GM21447 (cell line): Measurements from ENCODE around the gene IFT52.
"Not testable (repeated sequence)": the region's sequence is repeated elsewhere in the genome, so short reads cannot be mapped to it uniquely, and the experiment has no call there.

Source experiments
- ATAC-seq: cut with Tn5 transposase; IDR thresholded peaks from one replicate; pipeline ENCODE4 v1.9.1; 2021; ENCODE audit not compliant: unreplicated experiment

The IFT52 gene

DNA sequence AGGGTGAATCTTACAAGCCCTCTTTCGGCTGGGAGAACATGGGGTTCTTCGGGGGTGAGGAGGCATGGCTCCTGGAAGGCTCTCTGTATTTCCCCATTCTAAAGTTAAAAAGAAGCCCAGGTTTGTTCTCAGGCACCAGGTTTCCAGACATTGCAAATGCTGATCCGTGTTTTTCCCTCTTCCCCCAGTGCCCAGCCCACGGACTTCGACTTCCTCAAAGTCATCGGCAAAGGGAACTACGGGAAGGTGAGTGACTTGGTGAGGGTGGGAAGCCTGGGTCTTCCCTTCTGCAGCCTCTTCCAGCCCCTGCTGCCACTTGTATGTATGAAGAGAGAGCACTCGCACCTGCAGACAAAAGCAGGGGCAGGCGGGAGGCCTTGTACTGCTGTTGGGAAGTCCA lies 23.3 kb upstream of the IFT52 start:
- no peak for ATAC-seq

DNA sequence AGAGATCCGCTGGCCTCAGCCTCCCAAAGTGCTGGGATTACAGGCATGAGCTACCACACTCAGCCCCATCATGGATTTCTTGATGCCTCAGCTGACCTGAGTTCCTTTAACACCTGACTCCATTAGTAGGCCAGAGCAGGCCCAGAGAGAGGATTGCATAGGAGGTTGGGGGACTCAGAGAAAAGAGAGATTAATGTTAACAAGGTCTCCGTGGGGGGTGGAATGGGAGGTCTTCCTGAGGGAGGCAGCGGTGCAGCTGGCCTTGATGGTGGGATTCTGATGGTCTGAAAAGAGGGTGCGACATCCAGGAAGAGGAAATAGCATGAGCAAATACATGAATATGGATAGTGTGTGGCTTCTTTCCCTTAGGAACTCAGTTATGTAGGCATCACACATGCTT lies 22.0 kb upstream of the IFT52 start:
- ATAC-seq: no peak

DNA sequence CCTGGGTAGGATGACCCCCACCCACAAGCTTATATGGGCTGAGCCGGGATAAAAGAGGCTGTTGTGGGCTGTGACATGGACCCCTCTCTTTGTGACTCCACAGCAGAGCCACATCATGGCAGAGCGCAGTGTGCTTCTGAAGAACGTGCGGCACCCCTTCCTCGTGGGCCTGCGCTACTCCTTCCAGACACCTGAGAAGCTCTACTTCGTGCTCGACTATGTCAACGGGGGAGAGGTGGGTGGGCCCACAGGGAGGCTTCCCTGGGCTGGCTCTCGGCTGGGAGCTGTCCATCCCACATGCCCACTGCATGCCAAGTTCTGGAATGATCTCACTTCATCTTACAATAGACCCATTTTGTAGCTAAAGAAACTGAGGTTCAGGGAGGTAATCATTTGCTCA lies 21.5 kb upstream of the IFT52 start:
- no peak for ATAC-seq

DNA sequence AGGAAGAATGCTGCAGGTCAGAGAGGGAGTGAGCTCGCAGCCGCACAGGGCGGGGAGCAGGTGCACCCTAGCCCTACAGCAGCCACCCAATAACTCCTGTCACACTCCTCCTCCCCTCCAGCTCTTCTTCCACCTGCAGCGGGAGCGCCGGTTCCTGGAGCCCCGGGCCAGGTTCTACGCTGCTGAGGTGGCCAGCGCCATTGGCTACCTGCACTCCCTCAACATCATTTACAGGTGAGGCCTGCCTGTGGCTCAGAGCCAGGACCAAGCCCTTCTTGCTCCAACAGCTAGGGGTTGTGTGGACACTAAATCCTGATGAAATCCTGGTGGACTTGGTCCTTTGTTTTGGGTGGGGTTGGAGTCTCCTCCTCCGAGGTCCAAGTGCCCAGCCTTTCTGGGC lies 20.2 kb upstream of the IFT52 start:
- ATAC-seq: no peak

DNA sequence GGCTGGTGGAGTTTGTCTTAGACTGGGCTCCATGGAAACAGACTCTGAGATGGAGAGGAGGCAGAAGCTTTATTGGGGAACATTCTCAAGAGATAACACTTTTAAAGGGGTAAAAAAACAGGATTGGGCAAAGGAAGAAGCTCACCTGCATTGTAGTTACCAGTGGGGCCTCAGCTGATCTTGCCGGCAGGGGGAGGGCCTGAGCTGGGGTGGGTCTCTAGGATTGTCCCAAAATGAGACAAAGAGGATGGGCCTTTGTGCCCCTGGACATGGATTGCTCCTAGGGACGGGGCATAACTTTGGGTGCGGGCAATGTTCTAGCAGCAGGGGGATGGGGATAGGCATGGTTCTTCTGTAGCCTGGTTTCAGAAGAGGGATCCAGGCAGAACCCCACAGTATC lies 19.4 kb upstream of the IFT52 start:
- ATAC-seq: no peak

DNA sequence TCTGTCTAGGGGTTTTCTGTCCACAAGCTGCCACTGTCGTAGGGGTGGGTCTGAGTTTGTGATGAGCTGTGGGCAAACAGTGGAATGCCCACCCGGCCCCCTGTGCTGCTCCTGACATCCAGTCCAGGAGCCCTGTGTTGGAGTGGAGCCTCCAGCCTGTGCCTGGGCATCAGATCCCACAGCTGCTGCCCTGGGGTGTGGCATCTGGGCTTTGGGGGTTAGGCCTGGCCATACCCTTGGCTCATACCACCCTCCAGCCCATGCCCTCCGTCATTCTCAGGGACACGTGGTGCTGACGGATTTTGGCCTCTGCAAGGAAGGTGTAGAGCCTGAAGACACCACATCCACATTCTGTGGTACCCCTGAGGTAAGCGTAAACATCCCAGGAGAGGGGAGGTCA lies 19.0 kb upstream of the IFT52 start:
- ATAC-seq: no peak

DNA sequence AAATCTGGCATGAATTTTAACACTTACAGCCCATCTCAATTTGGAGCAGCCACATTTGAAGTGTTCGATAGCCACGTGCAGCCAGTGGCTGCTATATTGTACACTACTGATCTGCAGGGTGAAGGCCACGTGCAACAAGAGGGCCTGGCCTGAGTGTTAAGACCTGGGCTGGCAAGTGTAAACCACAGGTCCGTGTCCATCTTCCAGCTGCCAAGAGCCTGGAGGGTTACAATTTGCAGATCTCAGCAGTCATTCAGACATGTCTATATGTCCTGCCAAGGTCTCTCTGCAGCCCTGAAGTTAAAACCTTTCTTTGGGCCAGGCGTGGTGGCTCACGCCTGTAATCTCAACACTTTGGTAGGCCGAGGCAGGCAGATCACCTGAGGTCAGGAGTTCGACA lies 17.8 kb upstream of the IFT52 start:
- no peak for ATAC-seq

DNA sequence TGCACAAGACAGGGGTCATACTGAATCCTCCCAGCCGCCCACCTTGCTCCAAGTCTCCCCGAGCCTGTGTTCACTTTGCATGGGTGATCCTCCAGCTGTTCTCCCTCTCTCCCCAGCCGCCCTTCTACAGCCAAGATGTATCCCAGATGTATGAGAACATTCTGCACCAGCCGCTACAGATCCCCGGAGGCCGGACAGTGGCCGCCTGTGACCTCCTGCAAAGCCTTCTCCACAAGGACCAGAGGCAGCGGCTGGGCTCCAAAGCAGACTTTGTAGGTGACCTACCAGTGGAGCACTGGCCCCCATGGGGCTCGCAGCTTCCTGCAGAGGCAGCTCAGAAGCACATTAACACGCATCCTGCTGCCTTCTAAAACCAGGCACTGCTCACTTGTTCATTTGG lies 14.6 kb upstream of the IFT52 start:
- no peak for ATAC-seq

DNA sequence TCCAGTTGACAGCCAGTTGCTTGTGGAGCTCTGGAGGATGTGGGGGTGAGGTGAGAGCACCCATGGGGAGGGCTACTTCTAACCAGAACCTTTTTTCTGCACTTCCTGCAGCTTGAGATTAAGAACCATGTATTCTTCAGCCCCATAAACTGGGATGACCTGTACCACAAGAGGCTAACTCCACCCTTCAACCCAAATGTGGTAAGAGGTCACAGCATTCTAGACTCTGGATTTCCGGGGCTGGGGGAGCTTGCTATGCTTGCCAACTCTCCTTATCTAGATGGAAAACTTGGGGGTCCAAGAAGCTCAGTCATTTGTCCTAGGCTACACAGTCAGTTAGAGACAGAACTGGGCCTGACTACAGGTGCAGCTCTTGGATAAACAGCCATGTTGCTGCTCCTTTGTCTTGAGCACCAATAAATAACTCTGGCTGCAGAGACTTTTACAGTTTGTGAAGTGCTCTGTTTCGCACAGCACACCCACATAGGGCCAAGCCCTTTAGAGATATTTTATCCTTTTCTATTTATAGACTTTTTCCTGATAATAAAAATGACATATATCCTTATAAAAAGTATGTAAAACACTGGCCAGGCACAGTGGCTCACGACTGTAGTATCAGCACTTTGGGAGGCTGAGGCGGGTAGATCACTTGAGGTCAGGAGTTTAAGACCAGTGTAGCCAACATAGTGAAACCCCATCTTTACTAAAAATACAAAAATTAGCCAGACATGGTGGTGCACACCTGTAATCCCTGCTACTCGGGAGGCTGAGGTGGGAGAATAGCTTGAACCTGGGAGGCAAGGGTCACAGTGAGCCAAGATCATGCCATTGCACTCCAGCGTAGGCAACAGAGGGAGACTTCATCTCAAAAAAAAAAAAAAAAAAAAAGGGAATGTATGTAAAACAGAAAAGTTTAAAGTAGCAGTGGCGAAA lies 10.6 kb upstream of the IFT52 start:
- no peak for ATAC-seq

DNA sequence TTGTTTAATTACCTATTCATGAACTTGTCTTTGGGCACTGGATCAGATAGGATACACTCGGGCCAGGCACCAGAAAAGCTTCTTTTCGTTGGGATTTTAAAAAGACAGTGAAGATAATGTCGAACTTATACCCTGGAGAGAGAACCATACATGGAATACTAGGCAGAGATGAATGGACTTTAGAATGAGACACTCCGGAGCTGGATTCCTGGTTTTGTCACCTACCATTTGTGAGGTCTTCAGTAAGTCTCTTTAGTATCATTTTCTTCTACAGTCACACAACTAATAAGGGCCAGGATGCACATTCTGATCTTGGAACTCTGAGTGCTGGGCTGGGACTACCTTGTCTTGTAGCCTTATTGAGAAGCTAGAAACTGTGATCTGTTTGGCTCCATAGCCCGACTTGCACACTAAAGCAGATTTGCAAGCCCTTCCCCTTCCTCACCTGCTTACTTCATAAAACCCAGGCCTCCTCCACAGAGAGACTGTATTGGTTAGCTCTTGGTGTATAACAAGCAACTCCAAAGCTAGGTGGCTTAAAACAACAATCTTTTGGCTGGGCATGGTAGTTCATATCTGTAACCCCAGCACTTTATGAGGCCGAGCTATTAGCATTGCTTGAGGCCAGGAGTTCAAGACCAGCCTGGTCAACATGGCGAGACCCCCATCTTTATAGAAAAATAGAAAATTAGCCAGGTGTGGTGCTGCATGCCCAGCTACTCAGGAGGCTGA lies 7.4 kb upstream of the IFT52 start:
- no peak for ATAC-seq

DNA sequence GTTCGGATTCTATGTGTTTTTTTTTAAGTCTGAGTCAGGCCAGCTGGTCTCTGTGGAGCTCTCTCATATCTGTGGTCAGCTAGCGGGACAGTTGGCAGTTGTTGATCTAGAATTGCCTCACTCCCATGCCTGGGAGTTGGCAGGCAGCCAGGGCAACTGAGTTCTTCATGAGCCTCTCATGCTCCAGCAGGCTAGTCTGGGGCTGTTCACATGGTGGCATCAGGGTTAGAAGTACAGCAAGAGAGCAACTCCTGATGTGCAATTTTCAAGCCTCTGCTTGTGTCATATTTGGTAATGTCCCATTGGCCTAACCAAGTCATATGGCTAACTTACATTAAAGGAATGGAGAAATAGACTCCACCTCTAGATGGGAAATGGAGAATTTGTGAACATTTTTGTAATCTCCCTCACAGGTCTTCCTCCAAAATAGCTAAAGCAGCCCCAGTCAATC lies 6.7 kb upstream of the IFT52 start:
- ATAC-seq: no peak

DNA sequence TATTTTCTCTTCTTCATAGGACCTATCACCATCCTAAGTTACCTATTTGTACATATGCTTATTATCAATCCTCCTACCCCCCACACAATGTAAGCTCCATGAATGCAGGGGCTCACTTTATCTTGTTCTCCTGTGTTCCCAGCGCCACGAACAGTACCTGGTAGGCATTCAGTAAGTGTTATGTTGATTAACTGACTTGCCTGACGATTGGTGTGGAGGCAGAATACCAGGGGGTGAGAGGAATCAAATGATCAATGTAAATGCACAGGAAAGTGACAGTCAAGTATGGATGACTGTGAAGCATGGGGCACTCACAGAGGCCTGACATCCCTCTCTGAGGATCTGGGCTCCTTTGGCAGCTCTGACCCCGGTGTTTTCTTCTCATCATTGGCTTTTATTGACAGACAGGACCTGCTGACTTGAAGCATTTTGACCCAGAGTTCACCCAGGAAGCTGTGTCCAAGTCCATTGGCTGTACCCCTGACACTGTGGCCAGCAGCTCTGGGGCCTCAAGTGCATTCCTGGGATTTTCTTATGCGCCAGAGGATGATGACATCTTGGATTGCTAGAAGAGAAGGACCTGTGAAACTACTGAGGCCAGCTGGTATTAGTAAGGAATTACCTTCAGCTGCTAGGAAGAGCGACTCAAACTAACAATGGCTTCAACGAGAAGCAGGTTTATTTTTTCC lies 6.1 kb upstream of the IFT52 start:
- no peak for ATAC-seq

DNA sequence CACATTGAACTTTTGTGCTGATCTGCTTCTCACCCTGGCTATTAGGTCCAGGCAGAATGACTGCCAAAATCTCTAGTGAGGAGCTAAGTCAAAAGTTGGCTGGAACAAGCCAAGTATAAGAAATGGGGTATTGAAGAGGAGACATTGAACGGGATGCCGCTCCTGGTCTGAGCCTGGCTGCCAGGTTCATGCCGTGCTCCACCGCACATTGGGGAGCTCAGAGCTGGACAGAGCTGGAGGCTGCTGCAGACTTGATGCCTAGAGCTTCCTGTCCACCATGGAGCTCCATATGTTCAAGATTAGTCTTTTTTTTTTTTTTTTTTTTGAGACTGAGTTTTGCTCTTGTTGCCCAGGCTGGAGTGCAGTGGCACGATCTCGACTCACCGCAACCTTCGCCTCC lies 4.1 kb upstream of the IFT52 start:
- ATAC-seq: no peak

DNA sequence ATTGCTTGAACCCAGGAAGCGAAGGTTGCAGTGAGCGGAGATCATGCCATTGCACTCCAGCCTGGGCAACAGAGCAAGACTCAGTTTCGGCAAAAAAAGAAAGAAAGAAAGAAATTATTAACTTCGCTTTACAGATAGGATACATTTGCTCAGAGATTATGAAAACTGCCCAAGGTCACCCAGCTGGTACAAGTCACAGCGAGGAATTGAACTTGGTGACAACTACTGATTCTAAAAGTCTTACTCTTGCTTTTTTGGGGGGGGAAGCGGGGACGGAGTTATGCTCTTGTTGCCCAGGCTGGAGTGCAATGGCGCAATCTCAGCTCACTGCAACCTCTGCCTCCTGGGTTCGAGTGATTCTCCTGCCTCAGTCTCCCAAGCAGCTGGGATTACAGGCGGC lies 2.2 kb upstream of the IFT52 start:
- ATAC-seq: not testable (repeated sequence)

DNA sequence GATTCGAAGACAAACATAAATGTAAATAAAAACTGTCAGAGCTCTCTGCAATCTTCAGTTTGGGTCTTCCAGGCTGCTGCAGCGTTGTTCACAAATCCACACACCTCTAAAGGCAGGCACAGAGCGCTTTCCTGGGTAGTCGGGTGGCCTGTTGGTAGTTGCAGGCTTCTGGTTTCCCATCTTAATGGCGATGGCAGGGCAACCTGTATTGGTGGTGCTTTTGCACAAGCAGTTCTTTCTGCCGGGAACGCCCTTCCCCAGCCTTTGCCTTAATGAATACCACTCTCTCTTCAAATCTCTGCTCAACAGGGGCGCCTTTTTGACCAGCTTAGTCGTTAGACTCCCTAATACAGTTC lies 723 bp upstream of the IFT52 start:
- ATAC-seq: no peak

DNA sequence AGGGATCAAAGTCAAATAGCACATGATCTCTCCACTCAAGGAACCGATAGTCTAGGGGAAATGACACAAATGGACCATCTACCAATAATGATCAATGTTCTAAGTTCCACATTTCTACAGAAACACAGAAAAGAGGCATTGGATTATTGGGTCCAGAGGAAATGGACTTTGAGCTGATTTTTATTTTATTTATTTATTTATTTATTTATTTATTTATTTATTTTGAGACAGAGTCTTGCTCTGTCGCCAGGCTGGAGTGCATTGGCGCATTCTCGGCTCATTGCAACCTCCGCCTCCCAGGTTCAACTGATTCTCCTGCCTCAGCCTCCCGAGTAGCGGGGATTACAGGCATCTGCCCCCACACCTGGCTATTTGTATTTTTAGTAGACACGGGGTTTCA lies 11.2 kb downstream of the IFT52 start:
- not testable (repeated sequence) for ATAC-seq

DNA sequence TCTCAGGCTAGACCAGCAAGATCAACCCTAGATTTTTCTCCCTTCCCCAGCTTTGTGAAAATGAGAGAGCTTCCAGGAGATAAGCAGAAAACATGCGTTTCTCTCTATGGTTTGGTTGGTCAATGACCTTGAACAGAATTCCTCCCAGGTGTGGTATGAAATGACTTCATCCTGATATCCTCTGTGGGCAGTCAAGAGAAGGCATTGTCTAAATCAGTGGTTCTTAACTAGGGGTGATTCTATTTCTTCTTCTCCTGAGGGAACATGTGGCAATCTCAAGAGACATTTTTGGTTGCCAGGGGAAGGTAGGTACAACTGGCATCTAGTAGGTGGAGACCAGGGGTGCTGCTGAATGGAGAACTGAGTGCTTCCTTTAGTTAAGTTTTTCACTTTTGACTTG lies 12.4 kb downstream of the IFT52 start:
- no peak for ATAC-seq

DNA sequence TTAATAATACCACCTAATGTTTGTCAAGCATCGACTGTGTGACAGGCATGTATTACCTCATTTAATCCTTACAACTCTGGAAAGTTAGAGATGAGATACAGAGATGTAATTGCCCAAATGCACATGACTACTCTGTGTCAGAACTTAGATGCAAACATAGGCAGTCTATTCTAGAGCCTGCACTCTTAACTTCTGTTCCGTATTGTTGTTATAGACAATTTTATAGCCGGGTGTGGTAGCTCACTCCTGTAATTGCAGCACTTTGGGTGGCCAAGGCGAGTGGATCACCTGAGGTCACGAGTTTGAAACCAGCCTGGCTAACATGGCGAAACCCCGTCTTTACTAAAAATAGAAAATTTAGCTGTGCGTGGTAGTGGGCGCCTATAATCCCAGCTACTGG lies 15.0 kb downstream of the IFT52 start:
- ATAC-seq: no peak

DNA sequence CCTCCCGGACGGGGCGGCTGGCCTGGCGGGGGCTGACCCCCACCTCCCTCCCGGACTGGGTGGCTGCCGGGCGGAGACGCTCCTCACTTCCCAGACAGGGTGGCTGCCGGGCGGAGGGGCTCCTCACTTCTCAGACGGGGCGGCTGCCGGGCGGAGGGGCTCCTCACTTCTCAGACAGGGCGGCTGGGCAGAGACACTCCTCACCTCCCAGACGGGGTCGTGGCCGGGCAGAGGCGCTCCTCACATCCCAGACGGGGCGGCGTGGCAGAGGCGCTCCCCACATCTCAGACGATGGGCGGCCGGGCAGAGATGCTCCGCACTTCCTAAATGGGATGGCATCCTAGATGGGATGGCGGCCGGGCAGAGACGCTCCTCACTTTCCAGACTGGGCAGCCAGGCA lies 16.5 kb downstream of the IFT52 start:
- not testable (repeated sequence) for ATAC-seq

DNA sequence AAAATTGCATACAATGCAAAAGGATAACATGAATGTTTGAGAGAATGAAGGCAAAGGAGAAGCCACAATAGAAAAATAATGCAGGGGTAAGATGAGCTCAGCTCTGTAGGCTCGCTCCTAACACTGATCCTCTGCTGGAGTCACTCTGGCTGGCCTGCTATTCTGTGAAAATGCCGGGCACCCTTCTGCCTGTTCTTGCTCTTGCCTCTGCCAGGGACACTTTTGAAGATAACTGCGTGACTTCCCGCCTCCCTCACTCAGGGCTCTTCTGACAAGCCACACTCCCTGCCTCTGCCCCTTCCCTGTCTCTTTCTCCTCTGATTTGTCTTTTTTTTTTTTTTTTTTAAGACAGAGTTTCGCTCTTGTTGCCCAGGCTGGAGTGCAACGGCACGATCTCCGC lies 40.9 kb downstream of the IFT52 start:
- ATAC-seq: no peak

DNA sequence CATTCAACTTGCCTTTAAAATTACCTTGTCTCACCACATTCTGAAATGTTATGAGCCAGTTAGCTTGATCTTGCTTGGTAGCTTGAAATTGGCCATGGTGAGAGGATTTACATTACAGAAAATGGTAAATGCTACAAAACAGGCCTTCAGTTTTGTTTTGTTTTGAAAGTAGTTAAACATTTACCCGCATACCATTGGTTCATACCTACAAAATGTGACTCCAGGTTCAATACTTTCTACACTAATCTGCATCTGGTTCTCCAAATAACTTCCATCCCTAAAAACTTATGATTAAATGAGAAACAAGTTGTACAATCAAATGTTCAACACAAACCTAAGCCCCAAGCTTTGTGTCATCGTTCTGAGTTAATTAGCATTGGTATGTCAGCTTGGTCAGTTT lies 45.7 kb downstream of the IFT52 start:
- ATAC-seq: no peak

DNA sequence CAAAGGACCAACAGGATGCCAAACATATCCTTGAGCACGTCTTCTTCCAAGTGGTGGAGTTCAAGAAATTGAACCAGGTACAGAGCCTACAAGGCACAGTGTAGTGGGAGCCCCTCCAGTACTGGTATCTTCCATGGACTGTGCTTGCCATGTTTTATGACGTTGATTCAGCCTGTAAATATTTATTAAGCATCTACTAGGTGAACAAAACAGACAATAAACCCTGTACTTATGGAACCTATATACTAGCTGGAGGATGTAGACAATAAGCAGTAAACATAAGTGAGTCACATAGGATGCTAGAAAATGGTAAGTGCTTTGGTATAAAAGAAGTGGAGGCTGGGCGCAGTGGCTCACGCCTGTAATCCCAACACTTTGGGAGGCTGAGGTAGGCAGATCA lies 51.8 kb downstream of the IFT52 start:
- no peak for ATAC-seq
